MM.1S (cell line): Measurements from ENCODE around the gene DLG4.

ENCODE experiments used
- EZH2 ChIP-seq: fragments of 300-600 bp; sonication (generic); optimal IDR thresholded peaks from 2 replicates; pipeline ENCODE3; 2017; ENCODE audit warnings: low read depth, mild to moderate bottlenecking, antibody characterized with exemption, low read length, mixed read lengths
- TF ChIP-seq, protein P1 (sequence below): fragments of 300-600 bp; sonication (generic); IDR thresholded peaks from 2 replicates; pipeline ENCODE4 v1.5.1; 2016; ENCODE audit warnings: antibody characterized with exemption, low read length, mixed read lengths

DNA sequence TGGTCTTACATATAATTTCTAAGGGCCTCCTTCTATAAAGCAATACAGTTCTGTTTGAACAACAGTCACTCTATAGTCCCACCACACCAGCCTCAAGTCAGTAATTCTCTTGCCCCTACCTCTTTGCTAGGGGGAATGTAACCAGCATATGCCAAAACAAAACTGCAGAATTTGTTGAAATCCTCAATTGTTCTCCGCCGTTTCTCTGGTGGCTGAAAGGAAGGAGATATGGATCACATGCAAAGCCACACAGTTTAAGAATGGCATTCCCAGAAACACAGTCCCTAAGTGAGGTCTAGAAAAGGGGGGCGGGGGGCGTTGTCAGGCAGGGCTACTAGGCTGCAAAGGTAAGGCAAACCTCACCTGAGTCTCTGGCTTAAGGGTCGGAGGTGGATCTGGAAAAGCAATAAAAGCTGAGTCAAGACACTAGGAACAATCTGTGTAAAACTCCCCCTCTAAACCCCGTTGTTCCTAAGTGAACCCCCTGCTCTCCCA lies 17.7 kb upstream of the DLG4 start:
- TF ChIP-seq, protein P1, sequence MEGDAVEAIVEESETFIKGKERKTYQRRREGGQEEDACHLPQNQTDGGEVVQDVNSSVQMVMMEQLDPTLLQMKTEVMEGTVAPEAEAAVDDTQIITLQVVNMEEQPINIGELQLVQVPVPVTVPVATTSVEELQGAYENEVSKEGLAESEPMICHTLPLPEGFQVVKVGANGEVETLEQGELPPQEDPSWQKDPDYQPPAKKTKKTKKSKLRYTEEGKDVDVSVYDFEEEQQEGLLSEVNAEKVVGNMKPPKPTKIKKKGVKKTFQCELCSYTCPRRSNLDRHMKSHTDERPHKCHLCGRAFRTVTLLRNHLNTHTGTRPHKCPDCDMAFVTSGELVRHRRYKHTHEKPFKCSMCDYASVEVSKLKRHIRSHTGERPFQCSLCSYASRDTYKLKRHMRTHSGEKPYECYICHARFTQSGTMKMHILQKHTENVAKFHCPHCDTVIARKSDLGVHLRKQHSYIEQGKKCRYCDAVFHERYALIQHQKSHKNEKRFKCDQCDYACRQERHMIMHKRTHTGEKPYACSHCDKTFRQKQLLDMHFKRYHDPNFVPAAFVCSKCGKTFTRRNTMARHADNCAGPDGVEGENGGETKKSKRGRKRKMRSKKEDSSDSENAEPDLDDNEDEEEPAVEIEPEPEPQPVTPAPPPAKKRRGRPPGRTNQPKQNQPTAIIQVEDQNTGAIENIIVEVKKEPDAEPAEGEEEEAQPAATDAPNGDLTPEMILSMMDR, result no peak
- no peak for TF ChIP-seq EZH2
